DOHH2 (cell line): Measurements from ENCODE around the gene CCZ1B.
"Not testable (repeated sequence)": the region's sequence is repeated elsewhere in the genome, so short reads cannot be mapped to it uniquely, and the experiment has no call there.

Experiments
- H3F3A ChIP-seq: fragments of 200-600 bp; sonication (generic), shearing (Covaris generic); 2 replicates; pipeline ENCODE4 v1.6.0; 2016; ENCODE audit warnings: antibody characterized with exemption, mild to moderate bottlenecking; ENCODE audit not compliant: control insufficient read depth, insufficient read depth
- H3K27ac ChIP-seq: fragments of 200-600 bp; sonication (generic); 2 replicates; pipeline ENCODE4 v1.5.1; 2014; ENCODE audit warnings: low read depth, mild to moderate bottlenecking, low read length, moderate library complexity
- H3K27me3 ChIP-seq: fragments of 200-600 bp; sonication (generic); 2 replicates; pipeline ENCODE4 v1.6.1; 2014; ENCODE audit warnings: mild to moderate bottlenecking, low read length, mixed read lengths; ENCODE audit not compliant: control insufficient read depth
- H3K36me3 ChIP-seq: fragments of 200-600 bp; sonication (generic); 2 replicates; pipeline ENCODE4 v1.6.1; 2014; ENCODE audit warnings: mild to moderate bottlenecking, low read length, moderate library complexity, mixed read lengths; ENCODE audit not compliant: control insufficient read depth
- H3K4me1 ChIP-seq: fragments of 200-600 bp; sonication (generic); 2 replicates; pipeline ENCODE4 v1.6.1; 2014; ENCODE audit warnings: mild to moderate bottlenecking, low read length, mixed read lengths; ENCODE audit not compliant: control insufficient read depth
- H3K4me2 ChIP-seq: fragments of 200-600 bp; sonication (generic); 2 replicates; pipeline ENCODE4 v1.6.0; 2014; ENCODE audit warnings: mild to moderate bottlenecking, low read length, moderate library complexity
- H3K4me3 ChIP-seq: fragments of 200-600 bp; sonication (generic); 2 replicates; pipeline ENCODE4 v1.5.1; 2014; ENCODE audit warnings: mild to moderate bottlenecking, low read length, mixed read lengths
- H3K79me2 ChIP-seq: fragments of 200-600 bp; sonication (generic); 2 replicates; pipeline ENCODE4 v1.6.1; 2014; ENCODE audit warnings: mild to moderate bottlenecking, low read length, mixed read lengths; ENCODE audit not compliant: control insufficient read depth
- H3K9me2 ChIP-seq: fragments of 200-600 bp; sonication (generic); replicated peaks from 2 replicates; pipeline ENCODE4 v1.6.1; 2014; ENCODE audit warnings: mild to moderate bottlenecking, low read length, mixed read lengths; ENCODE audit not compliant: control insufficient read depth
- H3K9me3 ChIP-seq: fragments of 200-600 bp; sonication (generic); 2 replicates; pipeline ENCODE4 v1.6.1; 2014; ENCODE audit warnings: antibody characterized with exemption, low read length, mixed read lengths; ENCODE audit not compliant: control insufficient read depth, insufficient read depth
- H4K20me1 ChIP-seq: fragments of 200-600 bp; sonication (generic); 2 replicates; pipeline ENCODE4 v1.6.0; 2014; ENCODE audit warnings: low read depth, mild to moderate bottlenecking, antibody characterized with exemption, low read length, moderate library complexity; ENCODE audit not compliant: control insufficient read depth, insufficient read depth

CCZ1B gene

DNA sequence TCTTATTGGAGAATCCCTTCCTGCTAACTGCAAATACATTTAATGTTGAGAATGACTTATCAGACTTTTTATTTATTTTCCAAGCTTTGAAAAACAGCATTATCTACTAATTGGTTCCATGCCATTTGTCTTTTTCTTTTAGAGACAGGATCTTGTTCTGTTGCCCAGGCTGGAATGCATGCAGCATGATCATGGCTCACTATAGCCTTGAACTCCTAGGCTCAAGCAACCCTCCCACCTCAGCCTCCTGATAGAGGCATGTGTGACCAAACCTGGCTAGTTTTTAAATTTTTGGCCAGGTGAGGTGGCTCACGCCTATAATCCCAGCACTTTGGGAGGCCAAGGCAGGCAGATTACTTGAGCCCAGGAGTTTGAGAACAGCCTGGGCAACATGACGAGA, 13.1 kb downstream of the CCZ1B start:
- not testable (repeated sequence) for H3K27me3 ChIP-seq, H3K4me1 ChIP-seq, H3K79me2 ChIP-seq, H3K4me2 ChIP-seq, H3F3A ChIP-seq, H4K20me1 ChIP-seq, H3K4me3 ChIP-seq, H3K9me3 ChIP-seq, H3K9me2 ChIP-seq, H3K27ac ChIP-seq
- H3K36me3 ChIP-seq, result peaks cover 14% of the 10 kb centered on the region

DNA sequence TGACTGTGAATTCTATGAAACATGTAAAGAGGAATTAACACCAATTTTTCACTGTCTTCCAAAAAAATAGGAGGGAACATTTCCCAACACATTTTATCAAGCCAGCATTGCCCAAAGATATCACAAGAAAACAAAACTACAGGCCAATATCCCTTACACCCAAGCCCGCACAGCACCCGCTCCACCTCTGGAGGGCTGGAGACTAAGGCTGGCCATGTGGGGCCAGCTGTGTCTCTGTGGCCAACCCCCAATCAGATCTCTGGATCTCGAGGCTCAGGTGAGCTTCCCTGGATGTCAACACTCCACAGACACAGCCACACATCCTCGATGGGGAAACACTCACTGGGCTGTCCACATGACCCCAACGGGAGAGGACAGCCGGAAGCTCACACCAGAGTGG, 18.1 kb downstream of the CCZ1B start:
- H3K9me2 ChIP-seq, H3K79me2 ChIP-seq, H3K4me2 ChIP-seq, H3K4me3 ChIP-seq, H3K27ac ChIP-seq, H3K4me1 ChIP-seq, H3K27me3 ChIP-seq, H3K36me3 ChIP-seq, H3K9me3 ChIP-seq, H4K20me1 ChIP-seq, H3F3A ChIP-seq: not testable (repeated sequence)

DNA sequence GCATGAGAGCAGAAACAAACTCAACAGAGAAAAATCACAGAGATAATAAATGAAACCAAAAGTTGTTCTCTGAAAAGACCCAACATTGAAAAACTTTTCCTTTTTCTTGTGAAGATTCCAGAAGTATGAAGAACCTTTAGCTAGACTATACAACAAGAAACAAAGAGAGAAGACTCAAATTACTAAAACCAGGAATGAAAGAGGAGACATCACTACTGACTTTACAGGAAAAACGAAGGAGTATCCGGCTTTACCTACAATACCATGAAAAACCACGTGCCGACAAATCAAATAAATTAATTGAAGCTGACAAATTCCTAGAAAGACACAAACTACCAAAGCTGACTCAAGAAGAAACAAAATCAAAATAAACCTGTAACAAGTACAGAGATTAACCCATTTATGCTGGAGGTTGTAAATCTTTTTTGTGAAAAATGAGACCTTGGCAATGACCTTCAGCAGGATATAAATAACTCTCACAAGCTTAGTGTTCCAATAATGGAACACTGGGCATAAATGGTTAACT, 18.6 kb downstream of the CCZ1B start:
- H3K27me3 ChIP-seq, H3K4me2 ChIP-seq, H3K36me3 ChIP-seq, H4K20me1 ChIP-seq, H3K4me1 ChIP-seq, H3K4me3 ChIP-seq, H3K79me2 ChIP-seq, H3K9me2 ChIP-seq, H3K9me3 ChIP-seq, H3K27ac ChIP-seq, H3F3A ChIP-seq: not testable (repeated sequence)

DNA sequence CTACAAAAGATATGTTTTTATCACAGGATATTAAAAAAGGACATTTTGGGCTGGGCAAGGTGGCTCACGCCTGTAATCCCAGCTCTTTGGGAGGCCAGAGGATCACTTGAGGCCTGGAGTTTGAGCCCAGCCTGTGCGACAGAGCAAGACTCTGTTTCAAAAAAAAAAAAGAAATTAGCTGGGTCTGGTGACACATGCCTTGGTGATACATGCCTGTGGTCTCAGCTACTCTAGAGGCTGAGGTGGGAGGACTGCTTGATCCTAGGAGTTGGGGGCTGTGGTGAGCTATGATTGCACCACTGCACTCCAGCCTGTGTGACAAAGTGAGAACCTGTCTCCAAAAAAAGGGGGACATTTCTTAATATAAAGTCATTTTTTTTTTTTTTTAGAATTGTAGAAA, 25.7 kb downstream of the CCZ1B start:
- H3K4me1 ChIP-seq, H3K79me2 ChIP-seq, H3K27ac ChIP-seq, H3K4me3 ChIP-seq, H4K20me1 ChIP-seq, H3K9me3 ChIP-seq, H3K4me2 ChIP-seq, H3K9me2 ChIP-seq, H3K36me3 ChIP-seq, H3K27me3 ChIP-seq, H3F3A ChIP-seq: not testable (repeated sequence)

GRCh38 chr7:6799887-6800286, 26.2 kb downstream of the CCZ1B start:
- not testable (repeated sequence) for H3K9me2 ChIP-seq, H3K4me2 ChIP-seq, H3K27ac ChIP-seq, H3K4me3 ChIP-seq, H3K27me3 ChIP-seq, H3K4me1 ChIP-seq, H3F3A ChIP-seq, H3K9me3 ChIP-seq, H4K20me1 ChIP-seq, H3K79me2 ChIP-seq, H3K36me3 ChIP-seq

DNA sequence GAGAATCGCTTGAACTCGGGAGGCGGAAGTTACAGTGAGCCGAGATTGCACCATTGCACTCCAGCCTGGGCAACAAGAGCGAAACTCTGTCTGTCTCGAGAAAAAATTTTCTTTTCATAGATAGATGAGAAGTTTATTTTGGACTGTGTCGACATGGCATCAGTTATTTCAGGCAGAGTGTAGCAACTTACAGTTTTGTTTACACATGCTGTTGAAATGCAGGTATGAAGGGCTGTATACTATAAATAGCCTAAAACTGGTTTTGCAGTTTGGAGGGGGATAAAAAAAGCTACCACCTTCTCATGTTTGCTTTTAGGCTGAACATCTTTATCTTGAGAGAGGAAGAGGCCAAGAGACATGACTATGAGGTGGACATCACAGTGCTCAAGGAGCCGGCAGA, 28.0 kb downstream of the CCZ1B start:
- not testable (repeated sequence) for H3K9me2 ChIP-seq, H3K27me3 ChIP-seq, H3K36me3 ChIP-seq, H3K4me2 ChIP-seq, H3F3A ChIP-seq, H3K4me3 ChIP-seq, H3K4me1 ChIP-seq, H3K79me2 ChIP-seq, H4K20me1 ChIP-seq, H3K9me3 ChIP-seq, H3K27ac ChIP-seq

DNA sequence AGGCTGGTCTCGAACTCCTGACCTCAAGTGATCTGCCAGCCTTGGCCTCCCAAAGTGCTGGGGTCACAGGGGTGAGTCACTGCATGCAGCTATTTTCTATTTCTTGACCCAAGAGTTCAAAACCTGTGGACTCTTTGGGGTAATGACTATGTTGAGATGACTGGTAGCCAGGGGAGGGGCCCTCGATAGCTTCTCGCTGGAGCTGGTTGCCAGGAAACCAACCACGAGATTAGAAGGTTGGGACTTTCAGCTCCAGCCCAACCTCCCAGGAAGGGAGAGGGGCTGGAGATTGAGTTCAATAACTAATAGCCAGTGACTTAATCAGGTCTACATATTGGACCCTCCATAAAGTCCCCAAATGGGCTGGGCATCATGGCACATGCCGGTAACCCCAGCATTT, 28.9 kb downstream of the CCZ1B start:
- not testable (repeated sequence) for H4K20me1 ChIP-seq, H3K9me2 ChIP-seq, H3K79me2 ChIP-seq, H3F3A ChIP-seq, H3K9me3 ChIP-seq, H3K27ac ChIP-seq, H3K4me3 ChIP-seq, H3K36me3 ChIP-seq, H3K27me3 ChIP-seq, H3K4me2 ChIP-seq, H3K4me1 ChIP-seq

GRCh38 chr7:6794276-6794675, 31.8 kb downstream of the CCZ1B start:
- H4K20me1 ChIP-seq, H3K4me2 ChIP-seq, H3K79me2 ChIP-seq, H3K4me1 ChIP-seq, H3K9me3 ChIP-seq, H3K9me2 ChIP-seq, H3K4me3 ChIP-seq, H3K36me3 ChIP-seq, H3K27me3 ChIP-seq, H3K27ac ChIP-seq, H3F3A ChIP-seq: not testable (repeated sequence)
